DND-41 (cell line): Measurements from ENCODE around the gene TSPAN19.

ENCODE experiments used
- ATAC-seq: fragments of 200-7000 bp; cut with Tn5 transposase; 3 replicates; pipeline ENCODE4 v1.9.1; 2021; ENCODE audit warnings: low read depth; ENCODE audit not compliant: insufficient read depth
- DNase-seq: peaks from one replicate; pipeline ENCODE4 v3.0.0-alpha.2; 2020
- H2AFZ ChIP-seq: 2 replicates; pipeline ENCODE4 v1.6.0; 2012; ENCODE audit warnings: low read depth, low read length
- H3K27ac ChIP-seq: 2 replicates; pipeline ENCODE4 v1.5.1; 2012; ENCODE audit warnings: low read length, inconsistent platforms
- H3K27me3 ChIP-seq: fragments of 200-600 bp; sonication (generic); 2 replicates; pipeline ENCODE4 v1.6.0; 2012; ENCODE audit warnings: low read length, mild to moderate bottlenecking, inconsistent platforms; ENCODE audit not compliant: insufficient read depth, poor library complexity
- H3K36me3 ChIP-seq: 2 replicates; pipeline ENCODE4 v1.5.1; 2012; ENCODE audit warnings: low read length, inconsistent platforms; ENCODE audit not compliant: insufficient read depth
- H3K4me1 ChIP-seq: 2 replicates; pipeline ENCODE4 v1.5.1; 2012; ENCODE audit warnings: mild to moderate bottlenecking, low read length; ENCODE audit not compliant: insufficient read depth
- H3K4me2 ChIP-seq: 2 replicates; pipeline ENCODE4 v1.6.0; 2012; ENCODE audit warnings: mild to moderate bottlenecking, moderate library complexity, low read length, inconsistent platforms; ENCODE audit not compliant: insufficient read depth
- H3K4me3 ChIP-seq, 2 experiments: fragments of 200-600 bp in 1 of 2; shearing (Covaris generic) in 1 of 2; 2 replicates each; pipeline ENCODE4 v1.5.1; 2012 to 2016; ENCODE audit warnings: inconsistent platforms in 2 of 2, low read length in 2 of 2, mild to moderate bottlenecking in 2 of 2, low read depth in 1 of 2, moderate library complexity in 1 of 2
- H3K79me2 ChIP-seq: 2 replicates; pipeline ENCODE4 v1.6.0; 2012; ENCODE audit warnings: low read length, inconsistent platforms; ENCODE audit not compliant: insufficient read depth
- H3K9ac ChIP-seq: 2 replicates; pipeline ENCODE4 v1.6.0; 2012; ENCODE audit warnings: low read depth, mild to moderate bottlenecking, inconsistent platforms, low read length, moderate library complexity
- H3K9me3 ChIP-seq: 2 replicates; pipeline ENCODE4 v1.5.1; 2012; ENCODE audit warnings: low read length, moderate library complexity, mild to moderate bottlenecking, inconsistent platforms; ENCODE audit not compliant: insufficient read depth, severe bottlenecking
- H4K20me1 ChIP-seq: 2 replicates; pipeline ENCODE4 v1.6.0; 2012; ENCODE audit warnings: low read length; ENCODE audit not compliant: insufficient read depth
- EZH2 ChIP-seq: IDR thresholded peaks from 3 replicates; pipeline ENCODE4 v1.6.1; 2012; ENCODE audit warnings: borderline replicate concordance, low read depth, mild to moderate bottlenecking, moderate library complexity, low read length, inconsistent platforms; ENCODE audit not compliant: severe bottlenecking
- TF ChIP-seq, protein P1 (sequence below): IDR thresholded peaks from 2 replicates; pipeline ENCODE4 v1.5.1; 2012; ENCODE audit warnings: borderline replicate concordance, low read length, moderate library complexity, mild to moderate bottlenecking; ENCODE audit not compliant: poor library complexity, severe bottlenecking; ENCODE audit errors: extremely low read depth

TSPAN19 gene

DNA sequence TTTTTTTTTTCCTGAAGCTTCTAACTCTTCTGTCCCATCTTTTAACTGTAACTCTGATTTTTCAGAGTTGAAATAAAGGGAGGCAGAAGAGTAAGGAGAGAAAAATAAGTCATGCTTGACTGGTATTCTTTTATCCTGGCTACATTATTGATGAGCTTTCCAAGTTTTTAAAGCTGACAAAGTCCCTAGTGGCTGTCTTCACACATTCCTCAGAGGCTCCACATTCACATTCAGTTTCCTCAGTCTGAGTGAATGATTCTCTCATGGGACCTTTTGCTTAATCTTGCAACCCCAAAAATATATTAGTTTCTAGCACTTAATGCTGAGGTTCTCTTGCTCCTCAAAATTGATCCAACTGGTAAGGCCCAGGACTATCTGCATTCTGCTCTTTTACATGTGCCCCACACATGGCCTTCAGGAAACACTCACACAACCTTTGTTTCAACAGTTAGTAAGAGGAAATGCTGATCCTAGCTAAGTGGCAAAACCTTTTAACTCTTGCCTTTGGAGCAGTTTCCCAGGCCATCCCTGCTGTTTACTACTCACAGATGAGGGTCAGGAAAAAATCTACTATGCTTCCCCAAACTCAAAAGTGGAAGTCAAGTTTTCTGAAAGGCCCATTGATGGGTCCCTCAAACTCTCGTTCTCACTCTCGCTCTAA is 61.8 kb downstream of the TSPAN19 start:
- Histone ChIP-seq H3K9me3 (peaks cover 8% of the 10 kb centered on the region), H3K4me1 (no peaks in the 10 kb centered on the region), H3K27me3 (no peaks in the 10 kb centered on the region), H3K9ac (no peak overlapping the region), H3K4me3 (no peak overlapping the region), H3K27ac (no peak overlapping the region), H3K36me3 (no peaks in the 10 kb centered on the region), H3K4me2 (no peak overlapping the region), H4K20me1 (no peaks in the 10 kb centered on the region), H2AFZ (no peak overlapping the region), H3K79me2 (no peaks in the 10 kb centered on the region)
- ATAC-seq (no peak), DNase-seq (no peak)
- TF ChIP-seq, protein P1, sequence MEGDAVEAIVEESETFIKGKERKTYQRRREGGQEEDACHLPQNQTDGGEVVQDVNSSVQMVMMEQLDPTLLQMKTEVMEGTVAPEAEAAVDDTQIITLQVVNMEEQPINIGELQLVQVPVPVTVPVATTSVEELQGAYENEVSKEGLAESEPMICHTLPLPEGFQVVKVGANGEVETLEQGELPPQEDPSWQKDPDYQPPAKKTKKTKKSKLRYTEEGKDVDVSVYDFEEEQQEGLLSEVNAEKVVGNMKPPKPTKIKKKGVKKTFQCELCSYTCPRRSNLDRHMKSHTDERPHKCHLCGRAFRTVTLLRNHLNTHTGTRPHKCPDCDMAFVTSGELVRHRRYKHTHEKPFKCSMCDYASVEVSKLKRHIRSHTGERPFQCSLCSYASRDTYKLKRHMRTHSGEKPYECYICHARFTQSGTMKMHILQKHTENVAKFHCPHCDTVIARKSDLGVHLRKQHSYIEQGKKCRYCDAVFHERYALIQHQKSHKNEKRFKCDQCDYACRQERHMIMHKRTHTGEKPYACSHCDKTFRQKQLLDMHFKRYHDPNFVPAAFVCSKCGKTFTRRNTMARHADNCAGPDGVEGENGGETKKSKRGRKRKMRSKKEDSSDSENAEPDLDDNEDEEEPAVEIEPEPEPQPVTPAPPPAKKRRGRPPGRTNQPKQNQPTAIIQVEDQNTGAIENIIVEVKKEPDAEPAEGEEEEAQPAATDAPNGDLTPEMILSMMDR, result no peak
- no peak for TF ChIP-seq EZH2

DNA sequence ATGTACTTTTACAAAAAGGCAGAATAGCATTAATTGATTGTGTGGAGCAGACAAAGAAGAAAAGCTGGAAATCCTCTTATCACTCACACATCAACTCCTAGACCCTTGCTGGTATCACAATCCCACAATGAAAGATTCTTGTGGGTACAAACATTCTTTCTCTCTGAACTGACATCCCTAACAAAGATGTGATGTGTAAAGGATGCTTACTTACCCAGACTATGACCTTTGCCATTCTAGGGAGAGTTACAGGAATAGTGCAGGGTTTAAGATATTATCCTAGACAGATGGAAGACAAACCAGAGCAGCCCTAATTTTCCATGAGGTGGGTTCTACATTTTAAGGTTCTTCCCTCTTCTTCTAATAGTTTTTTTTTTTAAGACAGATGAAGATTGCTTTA is 63.1 kb downstream of the TSPAN19 start:
- Histone ChIP-seq H4K20me1 (no peaks in the 10 kb centered on the region), H3K4me1 (no peaks in the 10 kb centered on the region), H3K27ac (no peak overlapping the region), H3K36me3 (no peaks in the 10 kb centered on the region), H3K27me3 (no peaks in the 10 kb centered on the region), H3K4me2 (no peak overlapping the region), H3K9ac (no peak overlapping the region), H3K9me3 (peaks cover 8% of the 10 kb centered on the region), H3K79me2 (no peaks in the 10 kb centered on the region), H2AFZ (no peak overlapping the region), H3K4me3 (no peak overlapping the region)
- TF ChIP-seq, protein P1, result no peak
- no peak for TF ChIP-seq EZH2
- no peak for ATAC-seq
- no peak for DNase-seq

DNA sequence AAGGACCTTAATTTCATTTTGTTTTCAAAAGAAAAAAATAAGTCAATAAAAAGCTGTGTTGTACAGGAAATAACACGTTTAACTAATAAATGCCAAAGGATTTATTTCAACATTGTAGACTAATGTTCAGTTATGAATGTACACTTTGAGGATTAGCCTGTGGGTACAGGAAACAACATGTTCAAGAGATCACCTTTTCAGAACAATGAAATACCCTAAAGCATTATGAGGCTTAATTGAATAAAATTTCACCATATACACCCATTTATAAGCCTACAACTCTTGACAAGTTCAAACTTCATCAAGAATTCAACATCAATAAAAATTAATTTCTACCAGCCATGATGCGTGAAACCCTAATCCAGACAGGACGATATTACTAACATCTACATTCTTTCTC is 66.9 kb downstream of the TSPAN19 start:
- no peaks in the 10 kb centered on the region for H3K27me3 ChIP-seq
- H3K4me1 ChIP-seq, result no peaks in the 10 kb centered on the region
- no peak overlapping the region for H3K9ac ChIP-seq
- no peak overlapping the region for H3K4me3 ChIP-seq
- DNase-seq (no peak), ATAC-seq (no peak)
- H3K4me2 ChIP-seq, result no peak overlapping the region
- H3K79me2 ChIP-seq, result no peaks in the 10 kb centered on the region
- no peak for TF ChIP-seq EZH2
- TF ChIP-seq, protein P1, result no peak
- no peak overlapping the region for H3K27ac ChIP-seq
- no peaks in the 10 kb centered on the region for H3K9me3 ChIP-seq
- no peaks in the 10 kb centered on the region for H4K20me1 ChIP-seq
- no peaks in the 10 kb centered on the region for H3K36me3 ChIP-seq
- no peak overlapping the region for H2AFZ ChIP-seq
